Measurements from ENCODE around the gene CNOT3. TPM values are rescaled to one million over a fixed set of nuclear protein-coding genes. Genes with fewer than 3 reads are reported as not detected.

The CNOT3 gene
- total and polyA plus RNA-seq, 2 experiments from 2014 or later, result 39.7 to 47.0 TPM

DNA sequence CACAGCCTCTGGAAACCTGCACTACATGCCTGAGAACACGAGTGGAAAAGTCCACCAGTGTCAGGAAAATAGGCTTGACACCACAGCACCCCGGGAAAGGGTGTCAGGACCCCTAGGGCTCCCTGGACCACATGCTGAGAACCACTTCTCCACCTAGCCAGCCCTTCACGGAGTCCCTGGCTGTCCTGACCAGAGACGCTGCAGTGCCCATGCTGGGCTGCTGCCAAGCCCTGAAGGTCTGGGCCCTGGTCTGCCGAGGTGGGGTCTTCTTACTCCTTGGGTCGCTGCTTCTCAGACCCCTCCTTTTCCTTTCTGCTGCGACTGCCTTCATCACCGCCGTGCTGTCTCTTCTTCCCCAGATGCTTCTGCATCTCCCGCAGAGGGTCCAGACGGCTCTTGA is 18.9 kb downstream of the CNOT3 start:
- peaks cover 10% of the 10 kb centered on the region; the same call in 1 of the 2 replicates for H4K20me1 ChIP-seq (replicated peaks; ENCODE audit: insufficient read depth)
- H3K4me3 Mint-ChIP-seq, result no peak overlapping the region
- ATAC-seq, result no peak
- H3K79me2 ChIP-seq (replicated peaks; ENCODE audit: insufficient read depth), result peaks cover 9% of the 10 kb centered on the region; the same call in 1 of the 2 replicates
- peaks cover 2% of the 10 kb centered on the region; the same call in 2 of the 3 replicates for H3K9me3 Mint-ChIP-seq
- TF ChIP-seq ZNF331 (CRISPR knock-in tag; IDR thresholded peaks at IDR 0.05; ENCODE audit: low read depth) (no peak), JUNB (IDR thresholded peaks at IDR 0.05; ENCODE audit: unreplicated experiment) (no peak), POLR2AphosphoS5 (IDR thresholded peaks at IDR 0.05; ENCODE audit: low read depth) (peak; percentile 37; the same call in 1 of the 2 replicates), CTCF (conservative IDR thresholded peaks at IDR 0.05; ENCODE audit: low read depth in 2 of 2) (no peak)
- no peak for DNase-seq (ENCODE audit: low spot score)
- H3K36me3 ChIP-seq (ENCODE audit: insufficient read depth), result peaks cover 21% of the 10 kb centered on the region; the same call in 1 of the 2 replicates
- H3K36me3 Mint-ChIP-seq (ENCODE audit: low read depth), result peaks cover 57% of the 10 kb centered on the region
- H3K27ac ChIP-seq (ENCODE audit: low read depth), result no peak overlapping the region
- H3K4me1 Mint-ChIP-seq, result peaks cover 16% of the 10 kb centered on the region
- H2AFZ ChIP-seq, result no peak overlapping the region
- no peak overlapping the region for H3K4me3 ChIP-seq
- peaks cover 25% of the 10 kb centered on the region for H3K27me3 Mint-ChIP-seq (ENCODE audit: insufficient read depth, low read depth, poor library complexity)
- H3K4me1 ChIP-seq (ENCODE audit: insufficient read depth), result peaks cover 8% of the 10 kb centered on the region; the same call in 1 of the 2 replicates
- H3F3A ChIP-seq (replicated peaks; ENCODE audit: low read depth), result peaks cover 31% of the 10 kb centered on the region
- no peak overlapping the region for H3K4me2 ChIP-seq
- no peak overlapping the region for H3K27ac Mint-ChIP-seq
- H3K27me3 ChIP-seq (ENCODE audit: insufficient read depth), result no peaks in the 10 kb centered on the region
- H3K9me2 ChIP-seq (ENCODE audit: insufficient read depth), result no peaks in the 10 kb centered on the region

DNA sequence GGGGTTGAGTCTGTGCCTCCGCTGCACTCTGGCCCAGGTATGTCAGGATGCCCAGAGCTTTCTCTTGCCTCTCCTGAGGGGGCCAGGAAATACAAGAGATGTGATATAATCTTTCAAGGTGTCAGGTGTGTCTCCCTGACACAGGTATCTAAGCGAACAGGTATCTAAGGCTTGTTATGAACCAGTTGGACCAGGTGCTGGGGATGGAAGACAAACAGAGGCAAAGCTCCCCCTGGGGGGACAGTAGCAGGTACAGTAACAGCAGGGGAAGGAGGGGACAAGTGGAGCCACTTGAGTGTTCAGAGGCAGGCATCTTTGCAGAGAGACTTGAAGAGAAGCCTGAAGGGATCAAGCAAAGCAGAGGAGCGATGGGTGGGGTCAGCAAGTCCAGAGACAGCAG is 19.4 kb downstream of the CNOT3 start:
- peak overlapping the region; percentile 41; the same call in 2 of the 3 replicates for H3K4me3 Mint-ChIP-seq
- TF ChIP-seq CREB1 (CRISPR knock-in tag; IDR thresholded peaks at IDR 0.05; ENCODE audit: low read depth), result no peak
- no peak for TF ChIP-seq ZNF114 (CRISPR knock-in tag; IDR thresholded peaks at IDR 0.05)
- TF ChIP-seq EZH2phosphoT487 (IDR thresholded peaks at IDR 0.05; ENCODE audit: unreplicated experiment), result no peak
- TF ChIP-seq POLR2AphosphoS5 (IDR thresholded peaks at IDR 0.05; ENCODE audit: low read depth), result no peak
- TF ChIP-seq ZNF331 (CRISPR knock-in tag; IDR thresholded peaks at IDR 0.05; ENCODE audit: low read depth), result no peak
- no peak for TF ChIP-seq CTCF (conservative IDR thresholded peaks at IDR 0.05; ENCODE audit: low read depth in 2 of 2)
- H3K36me3 Mint-ChIP-seq (ENCODE audit: low read depth), result peaks cover 52% of the 10 kb centered on the region
- Histone ChIP-seq H3K36me3 (ENCODE audit: insufficient read depth) (peaks cover 21% of the 10 kb centered on the region; the same call in 1 of the 2 replicates), H3K27ac (ENCODE audit: low read depth) (no peak overlapping the region), H3K79me2 (replicated peaks; ENCODE audit: insufficient read depth) (peaks cover 9% of the 10 kb centered on the region; the same call in 1 of the 2 replicates), H3K4me2 (no peak overlapping the region), H3K27me3 (ENCODE audit: insufficient read depth) (no peaks in the 10 kb centered on the region), H3F3A (replicated peaks; ENCODE audit: low read depth) (peaks cover 33% of the 10 kb centered on the region), H3K4me3 (no peak overlapping the region), H3K9me2 (ENCODE audit: insufficient read depth) (no peaks in the 10 kb centered on the region), H4K20me1 (replicated peaks; ENCODE audit: insufficient read depth) (peaks cover 10% of the 10 kb centered on the region; the same call in 1 of the 2 replicates), H2AFZ (no peak overlapping the region), H3K4me1 (ENCODE audit: insufficient read depth) (peaks cover 8% of the 10 kb centered on the region; the same call in 1 of the 2 replicates)
- H3K9me3 Mint-ChIP-seq, result peaks cover 2% of the 10 kb centered on the region; the same call in 2 of the 3 replicates
- peaks cover 29% of the 10 kb centered on the region for H3K27me3 Mint-ChIP-seq (ENCODE audit: insufficient read depth, low read depth, poor library complexity)
- H3K27ac Mint-ChIP-seq, result no peak overlapping the region
- no peak for ATAC-seq
- H3K4me1 Mint-ChIP-seq, result peaks cover 19% of the 10 kb centered on the region
- no peak for DNase-seq (ENCODE audit: low spot score)
